NCI-H345 treated with DMSO at 0.1 percent for 48 hours (cell line): ENCODE data around the gene SNX8.

Experiments
- DNase-seq: peaks from one replicate; lab custom pipeline; 2025; ENCODE audit not compliant: unreplicated experiment; lab: John Stamatoyannopoulos, UW

The SNX8 gene

GRCh38 chr7:2247141-2247995 is 66.9 kb downstream of the SNX8 start:
- DNase-seq = no peak

- no peak for DNase-seq
These were observed 68.2 kb downstream of the SNX8 start for GRCh38 chr7:2245883-2246675.

- DNase-seq = no peak
These were observed 69.7 kb downstream of the SNX8 start for GRCh38 chr7:2244404-2244995.

GRCh38 chr7:2243458-2243857 is 70.8 kb downstream of the SNX8 start:
- no peak for DNase-seq

- DNase-seq = no peak
These were observed 71.5 kb downstream of the SNX8 start for GRCh38 chr7:2242541-2243429.

GRCh38 chr7:2241580-2242540 is 72.4 kb downstream of the SNX8 start, which contains the start of the genes MRM2 and NUDT1:
Gene MRM2, minus strand, starts transcription at chr7:2242205. Its CDS starts 36 bp downstream, at chr7:2242169.
Gene NUDT1, plus strand, starts transcription at chr7:2242226. Its CDS starts 2,349 bp downstream, at chr7:2244575.
- peak; percentile 51 for DNase-seq

- DNase-seq = no peak
These were observed 75.0 kb downstream of the SNX8 start for GRCh38 chr7:2239242-2239641.

- DNase-seq = no peak
These were observed 77.1 kb downstream of the SNX8 start for GRCh38 chr7:2237109-2237602.

GRCh38 chr7:2233926-2234325 is 80.3 kb downstream of the SNX8 start:
- no peak for DNase-seq

GRCh38 chr7:2232766-2233520 is 81.3 kb downstream of the SNX8 start, which contains the start of gene MAD1L1:
Gene MAD1L1, minus strand, starts transcription at chr7:2232945. Its CDS starts 2,812 bp downstream, at chr7:2230133.
- peak; percentile 44 for DNase-seq

GRCh38 chr7:2231992-2232765 is 82.1 kb downstream of the SNX8 start:
- no peak for DNase-seq

GRCh38 chr7:2230882-2231281 is 83.4 kb downstream of the SNX8 start:
- no peak for DNase-seq

- DNase-seq = no peak
These were observed 84.0 kb downstream of the SNX8 start for GRCh38 chr7:2230226-2230625.

GRCh38 chr7:2229467-2229866 is 84.8 kb downstream of the SNX8 start:
- no peak for DNase-seq

- DNase-seq = no peak
These were observed 85.3 kb downstream of the SNX8 start for GRCh38 chr7:2228921-2229320.

- DNase-seq = no peak
These were observed 86.5 kb downstream of the SNX8 start for GRCh38 chr7:2227699-2228098.

- DNase-seq = no peak
These were observed 88.4 kb downstream of the SNX8 start for GRCh38 chr7:2225830-2226229.

GRCh38 chr7:2225336-2225735 is 88.9 kb downstream of the SNX8 start:
- no peak for DNase-seq
